ENCODE data around the gene DYRK2. TPM values are rescaled to one million over a fixed set of nuclear protein-coding genes. Genes with fewer than 3 reads are reported as not detected.
A peak's percentile ranks its signal among the peaks of the same experiment; 100 is the strongest.

DYRK2 gene
- total RNA-seq, 1 donor from 2014 or later = 48.1 TPM

- Mint-ChIP-seq H3K9me3 (ENCODE audit: low read depth) (no peaks in the 10 kb centered on the region), H3K27me3 (peaks cover 9% of the 10 kb centered on the region), H3K36me3 (ENCODE audit: insufficient read depth) (no peaks in the 10 kb centered on the region), H3K27ac (no peak overlapping the region), H3K4me1 (ENCODE audit: low read depth) (peaks cover 8% of the 10 kb centered on the region), H3K4me3 (ENCODE audit: low read depth) (no peak overlapping the region)
- TF ChIP-seq, protein P1, sequence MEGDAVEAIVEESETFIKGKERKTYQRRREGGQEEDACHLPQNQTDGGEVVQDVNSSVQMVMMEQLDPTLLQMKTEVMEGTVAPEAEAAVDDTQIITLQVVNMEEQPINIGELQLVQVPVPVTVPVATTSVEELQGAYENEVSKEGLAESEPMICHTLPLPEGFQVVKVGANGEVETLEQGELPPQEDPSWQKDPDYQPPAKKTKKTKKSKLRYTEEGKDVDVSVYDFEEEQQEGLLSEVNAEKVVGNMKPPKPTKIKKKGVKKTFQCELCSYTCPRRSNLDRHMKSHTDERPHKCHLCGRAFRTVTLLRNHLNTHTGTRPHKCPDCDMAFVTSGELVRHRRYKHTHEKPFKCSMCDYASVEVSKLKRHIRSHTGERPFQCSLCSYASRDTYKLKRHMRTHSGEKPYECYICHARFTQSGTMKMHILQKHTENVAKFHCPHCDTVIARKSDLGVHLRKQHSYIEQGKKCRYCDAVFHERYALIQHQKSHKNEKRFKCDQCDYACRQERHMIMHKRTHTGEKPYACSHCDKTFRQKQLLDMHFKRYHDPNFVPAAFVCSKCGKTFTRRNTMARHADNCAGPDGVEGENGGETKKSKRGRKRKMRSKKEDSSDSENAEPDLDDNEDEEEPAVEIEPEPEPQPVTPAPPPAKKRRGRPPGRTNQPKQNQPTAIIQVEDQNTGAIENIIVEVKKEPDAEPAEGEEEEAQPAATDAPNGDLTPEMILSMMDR (IDR thresholded peaks at IDR 0.05; ENCODE audit: unreplicated experiment) = no peak
- DNase-seq (ENCODE audit: low spot score, unreplicated experiment) = no peak
Observed at GRCh38 chr12:67640863-67641262, 7.7 kb upstream of the DYRK2 start.

- H3K9me3 Mint-ChIP-seq (ENCODE audit: low read depth) = no peaks in the 10 kb centered on the region
- H3K4me1 Mint-ChIP-seq (ENCODE audit: low read depth) = peaks cover 12% of the 10 kb centered on the region
- TF ChIP-seq, protein P1 (IDR thresholded peaks at IDR 0.05; ENCODE audit: unreplicated experiment) = no peak
- peaks cover 6% of the 10 kb centered on the region for H3K27me3 Mint-ChIP-seq
- H3K27ac Mint-ChIP-seq = no peak overlapping the region
- H3K36me3 Mint-ChIP-seq (ENCODE audit: insufficient read depth) = no peaks in the 10 kb centered on the region
- no peak for DNase-seq (ENCODE audit: low spot score, unreplicated experiment)
- H3K4me3 Mint-ChIP-seq (ENCODE audit: low read depth) = no peak overlapping the region
Observed at GRCh38 chr12:67645126-67645525, 3.4 kb upstream of the DYRK2 start.

DNA sequence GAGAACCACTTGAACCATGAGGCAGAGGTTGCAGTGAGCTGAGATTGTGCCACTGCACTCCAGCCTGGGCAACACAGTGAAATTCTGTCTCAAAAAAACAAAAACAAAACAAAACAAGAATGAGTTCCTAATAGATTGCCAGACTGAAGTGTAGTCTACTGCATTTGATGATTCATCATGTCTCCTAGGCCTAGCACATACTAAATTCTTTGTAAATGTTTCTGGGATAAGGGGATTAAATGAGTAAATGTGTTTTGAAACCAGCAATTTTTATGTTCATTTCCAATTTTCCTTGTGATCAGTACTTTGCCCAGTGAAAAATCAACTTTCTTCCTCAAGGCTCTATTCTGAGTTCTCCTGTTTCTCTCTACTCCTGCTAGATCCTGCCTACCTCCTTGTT is 2.9 kb upstream of the DYRK2 start:
- TF ChIP-seq, protein P1 (IDR thresholded peaks at IDR 0.05; ENCODE audit: unreplicated experiment) = no peak
- peaks cover 16% of the 10 kb centered on the region for H3K4me1 Mint-ChIP-seq (ENCODE audit: low read depth)
- DNase-seq (ENCODE audit: low spot score, unreplicated experiment) = no peak
- no peaks in the 10 kb centered on the region for H3K9me3 Mint-ChIP-seq (ENCODE audit: low read depth)
- peaks cover 3% of the 10 kb centered on the region for H3K27me3 Mint-ChIP-seq
- no peaks in the 10 kb centered on the region for H3K36me3 Mint-ChIP-seq (ENCODE audit: insufficient read depth)
- H3K4me3 Mint-ChIP-seq (ENCODE audit: low read depth) = no peak overlapping the region
- H3K27ac Mint-ChIP-seq = no peak overlapping the region

- no peak for DNase-seq (ENCODE audit: low spot score, unreplicated experiment)
- Mint-ChIP-seq H3K4me1 (ENCODE audit: low read depth) (peaks cover 27% of the 10 kb centered on the region), H3K27me3 (peaks cover 3% of the 10 kb centered on the region), H3K36me3 (ENCODE audit: insufficient read depth) (peaks cover 6% of the 10 kb centered on the region), H3K4me3 (ENCODE audit: low read depth) (peak overlapping the region; percentile 97), H3K9me3 (ENCODE audit: low read depth) (no peaks in the 10 kb centered on the region), H3K27ac (peak overlapping the region; percentile 14)
- TF ChIP-seq, protein P1 (IDR thresholded peaks at IDR 0.05; ENCODE audit: unreplicated experiment) = no peak
Observed at GRCh38 chr12:67646775-67647174, 1.8 kb upstream of the DYRK2 start.

- peaks cover 6% of the 10 kb centered on the region for H3K36me3 Mint-ChIP-seq (ENCODE audit: insufficient read depth)
- TF ChIP-seq, protein P1 (IDR thresholded peaks at IDR 0.05; ENCODE audit: unreplicated experiment) = no peak
- peak overlapping the region; percentile 98 for H3K27ac Mint-ChIP-seq
- no peaks in the 10 kb centered on the region for H3K9me3 Mint-ChIP-seq (ENCODE audit: low read depth)
- peaks cover 3% of the 10 kb centered on the region for H3K27me3 Mint-ChIP-seq
- peaks cover 27% of the 10 kb centered on the region for H3K4me1 Mint-ChIP-seq (ENCODE audit: low read depth)
- peak; percentile 12 for DNase-seq (ENCODE audit: low spot score, unreplicated experiment)
- peak overlapping the region; percentile 97 for H3K4me3 Mint-ChIP-seq (ENCODE audit: low read depth)
Observed at GRCh38 chr12:67647181-67647798, 1.3 kb upstream of the DYRK2 start.

Measured in progenitor cell of endocrine pancreas (in vitro differentiated cells).